GM12873 (cell line): ENCODE results near the gene CFAP298.

Experiments used
- CTCF ChIP-seq: IDR thresholded peaks from 2 replicates; pipeline ENCODE4 v1.5.1; 2012; ENCODE audit warnings: low read depth, mild to moderate bottlenecking, moderate library complexity, low read length, control low read depth; ENCODE audit not compliant: insufficient read depth; ENCODE audit errors: missing control alignments

CFAP298 gene

GRCh38 chr21:32558106-32558505, 54.1 kb downstream of the CFAP298 start:
- TF ChIP-seq CTCF: no peak

- TF ChIP-seq CTCF: no peak
Observed at GRCh38 chr21:32554832-32555638, 57.1 kb downstream of the CFAP298 start.

- no peak for TF ChIP-seq CTCF
Observed at GRCh38 chr21:32549886-32550285, 62.3 kb downstream of the CFAP298 start.

- no peak for TF ChIP-seq CTCF
Observed at GRCh38 chr21:32549440-32549839, 62.7 kb downstream of the CFAP298 start.
